ENCODE results near the gene PIH1D2.

Gene PIH1D2

DNA sequence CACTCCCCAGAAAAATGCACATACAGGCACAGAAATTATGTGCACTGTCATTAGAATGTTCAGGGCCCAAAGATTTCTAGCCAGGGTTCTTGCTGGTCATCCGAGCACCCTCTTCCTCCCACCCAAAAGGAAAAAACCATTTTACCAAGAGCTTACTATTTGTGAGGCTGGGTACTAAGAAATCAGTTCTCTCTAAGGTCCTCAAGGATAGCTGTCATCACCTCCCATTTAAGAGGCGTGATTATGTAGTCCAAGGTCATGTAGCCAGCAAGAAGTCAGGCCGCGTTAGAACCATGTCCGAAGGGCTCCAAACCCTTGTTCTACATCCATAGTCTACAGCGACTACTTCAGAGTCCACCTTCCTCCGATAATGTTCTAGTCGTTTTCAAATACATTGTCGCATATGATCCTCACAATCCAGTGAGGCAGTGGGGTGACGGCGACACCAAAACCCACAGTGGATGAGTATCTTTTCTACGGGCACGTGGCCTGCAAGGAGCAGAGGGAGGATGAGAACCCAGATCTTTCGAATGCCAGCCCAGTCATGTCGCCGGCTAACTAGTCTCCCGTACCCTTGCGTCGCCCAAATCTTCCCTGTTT is 12.1 kb upstream of the PIH1D2 start:
- TF ChIP-seq GLI2 (tag by site-specific recombination; IDR thresholded peaks at IDR 0.05; ENCODE audit: borderline replicate concordance, low read depth) = no peak
- TF ChIP-seq KLF7 (tag by site-specific recombination; IDR thresholded peaks at IDR 0.05; ENCODE audit: borderline replicate concordance) = no peak
- 0 out of 2 replicates have a peak, but pooled peaks have one; percentile 23 for TF ChIP-seq ZFP37 (tag by site-specific recombination; IDR thresholded peaks at IDR 0.05)
- TF ChIP-seq ZNF140 (tag by site-specific recombination; IDR thresholded peaks at IDR 0.05) = no peak
- TF ChIP-seq ZNF341 (tag by site-specific recombination; IDR thresholded peaks at IDR 0.05; ENCODE audit: low read depth) = 0 out of 2 replicates have a peak, but pooled peaks have one; percentile 11
- H3K4me3 ChIP-seq (ENCODE audit: low read depth, low read length) = peak overlapping the region; percentile 95
- ChIA-PET POLR2A (interaction anchor here (0.5 to 1.7 kb wide), 6 partner anchors 9 to 1839 kb away, joined by 3 to 8 read pairs (median 5); partner anchors contain the start of genes NKAPD1 and PIH1D2), CTCF (interaction anchor here (0.6 to 1.4 kb wide), 3 partner anchors 26 to 875 kb away, joined by 3 to 5 read pairs (median 5); partner anchors contain the start of gene NCAM1)
- no peaks in the 10 kb centered on the region for H3K4me1 ChIP-seq (ENCODE audit: control insufficient read depth, insufficient read depth, low read length)
- no peaks in the 10 kb centered on the region for H3K9me3 ChIP-seq (ENCODE audit: control insufficient read depth, insufficient read depth, low read depth, low read length)
- H3K27ac ChIP-seq (ENCODE audit: extremely low read depth, low read depth, low read length) = peak overlapping the region; percentile 18; the same call in 1 of the 2 replicates
- peaks cover 13 to 82% of the 10 kb centered on the region in 2 experiments for H3K36me3 ChIP-seq (ENCODE audit: control insufficient read depth in 2 of 2, insufficient read depth in 1 of 2, low read length in 2 of 2)

DNA sequence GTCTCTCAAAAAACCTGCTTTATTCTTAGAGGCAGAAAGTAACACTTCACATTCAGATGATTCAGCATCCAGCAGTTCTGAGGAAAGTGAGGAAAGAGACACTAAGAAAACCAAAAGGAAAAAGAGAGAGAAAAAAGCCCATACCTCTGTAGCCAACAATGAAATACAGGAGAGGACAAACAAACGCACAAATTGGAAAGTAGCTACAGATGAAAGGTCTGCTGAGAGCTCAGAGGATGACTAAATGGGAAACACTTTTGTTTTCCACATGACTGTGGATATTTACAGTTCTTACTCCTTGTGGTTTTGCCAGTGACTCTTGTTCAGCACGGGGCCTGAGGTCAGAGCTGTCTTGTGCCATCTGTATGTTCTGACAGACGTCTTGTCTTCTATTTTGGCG is 8.9 kb upstream of the PIH1D2 start:
- TF ChIP-seq ZNF501 (tag by site-specific recombination; IDR thresholded peaks at IDR 0.05) (no peak), PRDM1 (tag by site-specific recombination; IDR thresholded peaks at IDR 0.05) (peak; percentile 90)
- CTCF ChIA-PET = interaction anchor here (0.6 kb wide), 1 partner anchor 156 kb away, joined by 3 read pairs; no protein-coding TSS in a partner anchor
- Histone ChIP-seq H3K9me3 (ENCODE audit: control insufficient read depth, insufficient read depth, low read depth, low read length) (no peaks in the 10 kb centered on the region), H3K27ac (ENCODE audit: extremely low read depth, low read depth, low read length) (no peak overlapping the region), H3K4me1 (ENCODE audit: control insufficient read depth, insufficient read depth, low read length) (no peaks in the 10 kb centered on the region), H3K36me3 (ENCODE audit: control insufficient read depth in 2 of 2, insufficient read depth in 1 of 2, low read length in 2 of 2) (peaks cover 13 to 81% of the 10 kb centered on the region in 2 experiments), H3K4me3 (ENCODE audit: low read depth, low read length) (no peak overlapping the region)
- POLR2A ChIA-PET = interaction anchor here (0.6 kb wide), 1 partner anchor 16 kb away, joined by 5 read pairs; no protein-coding TSS in a partner anchor

DNA sequence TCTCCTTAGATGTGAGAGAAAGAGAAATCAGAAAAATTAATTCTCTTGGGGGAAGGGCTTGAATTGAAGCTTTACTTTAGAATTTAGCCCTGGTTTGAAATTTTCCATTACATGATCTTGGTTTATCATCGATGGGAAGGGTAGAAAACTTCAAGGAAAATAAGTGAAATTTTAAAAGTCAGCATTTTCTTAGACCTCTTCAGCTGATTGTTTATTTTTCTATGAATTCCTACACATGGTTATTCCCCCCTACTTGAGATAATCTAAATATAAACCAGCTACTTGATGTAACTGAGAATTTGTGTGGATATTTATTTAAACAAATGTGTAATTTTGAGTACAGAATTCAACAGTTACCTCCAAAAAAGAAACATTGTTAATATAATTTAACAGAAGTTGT is 10.9 kb downstream of the PIH1D2 start:
- peaks cover 8 to 55% of the 10 kb centered on the region in 2 experiments for H3K36me3 ChIP-seq (ENCODE audit: control insufficient read depth in 2 of 2, insufficient read depth in 1 of 2, low read length in 2 of 2)
- H3K9me3 ChIP-seq (ENCODE audit: control insufficient read depth, insufficient read depth, low read depth, low read length) = no peaks in the 10 kb centered on the region
- H3K27ac ChIP-seq (ENCODE audit: extremely low read depth, low read depth, low read length) = no peak overlapping the region
- H3K4me1 ChIP-seq (ENCODE audit: control insufficient read depth, insufficient read depth, low read length) = no peaks in the 10 kb centered on the region
- H3K4me3 ChIP-seq (ENCODE audit: low read depth, low read length) = no peak overlapping the region
- TF ChIP-seq ZNF837 (tag by site-specific recombination; IDR thresholded peaks at IDR 0.05) (no peak), ZNF660 (tag by site-specific recombination; IDR thresholded peaks at IDR 0.05) (no peak), ZNF48 (tag by site-specific recombination; IDR thresholded peaks at IDR 0.05) (no peak), ZNF776 (tag by site-specific recombination; IDR thresholded peaks at IDR 0.05; ENCODE audit: borderline replicate concordance) (no peak), SP3 (tag by site-specific recombination; IDR thresholded peaks at IDR 0.05) (no peak), GLI2 (tag by site-specific recombination; IDR thresholded peaks at IDR 0.05; ENCODE audit: borderline replicate concordance, low read depth) (no peak), ZNF629 (tag by site-specific recombination; IDR thresholded peaks at IDR 0.05) (no peak)
- ChIA-PET POLR2A (no interaction called here), CTCF (interaction anchor here (0.6 kb wide), 1 partner anchor 216 kb away, joined by 4 read pairs; no protein-coding TSS in a partner anchor)

DNA sequence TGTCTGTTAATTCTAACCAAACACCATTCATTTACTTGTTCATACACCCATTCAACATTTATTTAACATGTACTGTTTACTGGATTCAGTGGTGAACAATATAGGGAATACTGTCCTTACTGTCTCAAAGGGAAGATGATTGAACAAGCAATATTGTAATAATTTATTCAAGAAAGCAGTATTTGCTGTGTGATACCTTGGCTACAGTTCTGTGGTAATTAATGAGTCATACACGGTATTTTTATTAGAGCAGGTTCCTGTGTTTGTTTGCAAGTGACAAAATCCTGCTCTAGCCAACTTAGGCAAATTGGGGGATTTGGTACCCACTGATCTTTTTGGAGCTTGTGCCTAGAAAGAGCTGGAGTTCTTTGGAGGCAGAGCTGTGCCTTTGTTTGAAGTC is 15.7 kb downstream of the PIH1D2 start:
- H3K4me1 ChIP-seq (ENCODE audit: control insufficient read depth, insufficient read depth, low read length) = no peaks in the 10 kb centered on the region
- H3K27ac ChIP-seq (ENCODE audit: extremely low read depth, low read depth, low read length) = no peak overlapping the region
- H3K36me3 ChIP-seq (ENCODE audit: control insufficient read depth in 2 of 2, insufficient read depth in 1 of 2, low read length in 2 of 2) = peaks cover 8 to 84% of the 10 kb centered on the region in 2 experiments
- no peaks in the 10 kb centered on the region for H3K9me3 ChIP-seq (ENCODE audit: control insufficient read depth, insufficient read depth, low read depth, low read length)
- POLR2A ChIA-PET = no interaction called here
- CTCF ChIA-PET = no interaction called here
- no peak overlapping the region for H3K4me3 ChIP-seq (ENCODE audit: low read depth, low read length)
- TF ChIP-seq ZNF48 (tag by site-specific recombination; IDR thresholded peaks at IDR 0.05) (no peak), ZNF155 (tag by site-specific recombination; IDR thresholded peaks at IDR 0.05) (no peak), YY1 (tag by site-specific recombination; IDR thresholded peaks at IDR 0.05) (no peak), PRDM1 (tag by site-specific recombination; IDR thresholded peaks at IDR 0.05) (no peak), ZNF223 (tag by site-specific recombination; IDR thresholded peaks at IDR 0.05) (no peak), ZNF530 (tag by site-specific recombination; IDR thresholded peaks at IDR 0.05; ENCODE audit: low read depth) (no peak), ZNF776 (tag by site-specific recombination; IDR thresholded peaks at IDR 0.05; ENCODE audit: borderline replicate concordance) (no peak), ZNF248 (tag by site-specific recombination; IDR thresholded peaks at IDR 0.05) (no peak)
- TF ChIP-seq, protein P1, sequence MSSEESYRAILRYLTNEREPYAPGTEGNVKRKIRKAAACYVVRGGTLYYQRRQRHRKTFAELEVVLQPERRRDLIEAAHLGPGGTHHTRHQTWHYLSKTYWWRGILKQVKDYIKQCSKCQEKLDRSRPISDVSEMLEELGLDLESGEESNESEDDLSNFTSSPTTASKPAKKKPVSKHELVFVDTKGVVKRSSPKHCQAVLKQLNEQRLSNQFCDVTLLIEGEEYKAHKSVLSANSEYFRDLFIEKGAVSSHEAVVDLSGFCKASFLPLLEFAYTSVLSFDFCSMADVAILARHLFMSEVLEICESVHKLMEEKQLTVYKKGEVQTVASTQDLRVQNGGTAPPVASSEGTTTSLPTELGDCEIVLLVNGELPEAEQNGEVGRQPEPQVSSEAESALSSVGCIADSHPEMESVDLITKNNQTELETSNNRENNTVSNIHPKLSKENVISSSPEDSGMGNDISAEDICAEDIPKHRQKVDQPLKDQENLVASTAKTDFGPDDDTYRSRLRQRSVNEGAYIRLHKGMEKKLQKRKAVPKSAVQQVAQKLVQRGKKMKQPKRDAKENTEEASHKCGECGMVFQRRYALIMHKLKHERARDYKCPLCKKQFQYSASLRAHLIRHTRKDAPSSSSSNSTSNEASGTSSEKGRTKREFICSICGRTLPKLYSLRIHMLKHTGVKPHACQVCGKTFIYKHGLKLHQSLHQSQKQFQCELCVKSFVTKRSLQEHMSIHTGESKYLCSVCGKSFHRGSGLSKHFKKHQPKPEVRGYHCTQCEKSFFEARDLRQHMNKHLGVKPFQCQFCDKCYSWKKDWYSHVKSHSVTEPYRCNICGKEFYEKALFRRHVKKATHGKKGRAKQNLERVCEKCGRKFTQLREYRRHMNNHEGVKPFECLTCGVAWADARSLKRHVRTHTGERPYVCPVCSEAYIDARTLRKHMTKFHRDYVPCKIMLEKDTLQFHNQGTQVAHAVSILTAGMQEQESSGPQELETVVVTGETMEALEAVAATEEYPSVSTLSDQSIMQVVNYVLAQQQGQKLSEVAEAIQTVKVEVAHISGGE (tag by site-specific recombination; conservative IDR thresholded peaks at IDR 0.05; ENCODE audit: low read depth) = no peak
- TF ChIP-seq, protein P2, sequence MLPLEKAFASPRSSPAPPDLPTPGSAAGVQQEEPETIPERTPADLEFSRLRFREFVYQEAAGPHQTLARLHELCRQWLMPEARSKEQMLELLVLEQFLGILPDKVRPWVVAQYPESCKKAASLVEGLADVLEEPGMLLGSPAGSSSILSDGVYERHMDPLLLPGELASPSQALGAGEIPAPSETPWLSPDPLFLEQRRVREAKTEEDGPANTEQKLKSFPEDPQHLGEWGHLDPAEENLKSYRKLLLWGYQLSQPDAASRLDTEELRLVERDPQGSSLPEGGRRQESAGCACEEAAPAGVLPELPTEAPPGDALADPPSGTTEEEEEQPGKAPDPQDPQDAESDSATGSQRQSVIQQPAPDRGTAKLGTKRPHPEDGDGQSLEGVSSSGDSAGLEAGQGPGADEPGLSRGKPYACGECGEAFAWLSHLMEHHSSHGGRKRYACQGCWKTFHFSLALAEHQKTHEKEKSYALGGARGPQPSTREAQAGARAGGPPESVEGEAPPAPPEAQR (tag by site-specific recombination; IDR thresholded peaks at IDR 0.05) = no peak
